HAP-1 (cell line): ENCODE data around the gene KIF5C.

ENCODE experiments used
- DNase-seq, 2 experiments: peaks; one replicate each; pipeline ENCODE4 v3.0.0-alpha.2; 2016 to 2020; ENCODE audit warnings: low spot score in 2 of 2
- H3K27me3 ChIP-seq: fragments of 250-450 bp; sonication (Bioruptor Pico); 2 replicates; pipeline ENCODE4 v1.5.1; 2020; ENCODE audit warnings: low read depth, mild to moderate bottlenecking, moderate library complexity
- H3K36me3 ChIP-seq: fragments of 250-450 bp; sonication (Bioruptor Pico); replicated peaks from 2 replicates; pipeline ENCODE4 v1.5.1; 2020; ENCODE audit warnings: mild to moderate bottlenecking
- H3K4me1 ChIP-seq: fragments of 250-450 bp; sonication (Bioruptor Pico); 2 replicates; pipeline ENCODE4 v1.5.1; 2020; ENCODE audit warnings: mild to moderate bottlenecking
- H3K4me3 ChIP-seq: fragments of 250-450 bp; sonication (Bioruptor Pico); 2 replicates; pipeline ENCODE4 v1.5.1; 2020; ENCODE audit warnings: mild to moderate bottlenecking, moderate library complexity
- H3K9me3 ChIP-seq: fragments of 250-450 bp; sonication (Bioruptor Pico); 2 replicates; pipeline ENCODE4 v1.5.1; 2020; ENCODE audit warnings: mild to moderate bottlenecking, moderate library complexity
- in situ Hi-C: fragments of 300-500 bp; cut with MboI; formaldehyde crosslinking; loops from 3 replicates; pipeline ENCODE4 v1.14.3; 2020; ENCODE audit warnings: low sequenced_read_pairs, inconsistent platforms, mixed read lengths

The KIF5C gene

DNA sequence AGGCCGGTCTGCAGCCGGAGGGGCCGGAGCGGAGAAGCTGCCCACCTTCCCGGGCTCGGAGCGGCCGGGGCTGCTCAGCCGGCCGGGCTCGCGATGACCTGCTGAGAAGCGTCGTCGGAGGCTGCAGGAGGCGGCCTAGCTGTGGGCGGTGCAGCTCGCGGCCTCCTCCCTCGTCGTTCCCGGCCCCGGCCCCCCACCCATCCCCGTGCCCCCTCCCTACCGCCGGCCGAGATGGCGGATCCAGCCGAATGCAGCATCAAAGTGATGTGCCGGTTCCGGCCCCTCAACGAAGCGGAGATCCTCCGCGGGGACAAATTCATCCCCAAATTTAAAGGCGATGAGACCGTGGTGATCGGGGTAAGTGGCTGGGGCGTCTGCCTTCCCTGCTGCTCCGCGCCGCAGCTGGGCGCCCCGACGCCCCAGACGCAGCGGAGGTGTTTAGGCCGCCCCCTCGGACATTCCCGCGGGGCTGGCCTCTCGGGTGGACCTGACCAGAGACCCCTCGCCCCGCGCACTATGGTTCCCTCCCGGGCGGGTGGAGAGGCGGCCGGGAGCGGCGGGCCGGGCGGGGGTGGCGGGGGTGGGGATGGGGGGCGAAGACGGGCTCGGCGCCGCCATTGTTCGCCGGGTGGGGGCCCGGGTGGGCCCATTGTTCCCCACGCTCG lies 492 bp downstream of the KIF5C start:
- Histone ChIP-seq H3K36me3 (0 out of 2 replicates have a peak, but pooled peaks cover 3% of the 10 kb centered on the region), H3K9me3 (peaks cover 5% of the 10 kb centered on the region; the same call in 1 of the 2 replicates), H3K4me1 (peaks cover 3% of the 10 kb centered on the region; the same call in 1 of the 2 replicates), H3K4me3 (peak overlapping the region; percentile 52), H3K27me3 (no peaks in the 10 kb centered on the region)
- in situ Hi-C loops: no loop called here
- DNase-seq: peak in 1 of 2 experiments; percentile 45

DNA sequence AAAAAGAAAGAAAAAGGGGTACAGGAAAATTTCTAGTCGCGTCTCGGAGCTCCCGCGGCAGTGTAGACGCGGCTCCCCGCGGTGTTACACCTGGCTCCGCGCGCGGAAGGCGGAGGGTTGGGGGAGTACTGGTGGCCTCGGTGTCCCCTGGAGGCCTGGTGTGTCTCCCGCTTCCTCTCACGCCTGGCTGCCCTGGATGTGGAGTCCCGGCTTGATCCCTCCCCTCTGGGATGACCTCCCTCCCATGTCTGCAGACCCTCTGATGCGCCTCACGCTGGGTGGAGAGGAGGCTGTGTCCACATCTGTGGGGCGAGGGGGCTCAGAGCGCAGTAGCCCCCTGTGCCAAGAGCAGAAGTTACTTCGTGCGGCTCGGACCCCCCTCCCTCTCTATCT lies 1.2 kb downstream of the KIF5C start:
- in situ Hi-C loops: no loop called here
- Histone ChIP-seq H3K4me1 (peaks cover 3% of the 10 kb centered on the region; the same call in 1 of the 2 replicates), H3K9me3 (peaks cover 5% of the 10 kb centered on the region; the same call in 1 of the 2 replicates), H3K27me3 (no peaks in the 10 kb centered on the region), H3K36me3 (0 out of 2 replicates have a peak, but pooled peaks cover 3% of the 10 kb centered on the region), H3K4me3 (peak overlapping the region; percentile 52)
- DNase-seq: peak; percentile 14 to 61

DNA sequence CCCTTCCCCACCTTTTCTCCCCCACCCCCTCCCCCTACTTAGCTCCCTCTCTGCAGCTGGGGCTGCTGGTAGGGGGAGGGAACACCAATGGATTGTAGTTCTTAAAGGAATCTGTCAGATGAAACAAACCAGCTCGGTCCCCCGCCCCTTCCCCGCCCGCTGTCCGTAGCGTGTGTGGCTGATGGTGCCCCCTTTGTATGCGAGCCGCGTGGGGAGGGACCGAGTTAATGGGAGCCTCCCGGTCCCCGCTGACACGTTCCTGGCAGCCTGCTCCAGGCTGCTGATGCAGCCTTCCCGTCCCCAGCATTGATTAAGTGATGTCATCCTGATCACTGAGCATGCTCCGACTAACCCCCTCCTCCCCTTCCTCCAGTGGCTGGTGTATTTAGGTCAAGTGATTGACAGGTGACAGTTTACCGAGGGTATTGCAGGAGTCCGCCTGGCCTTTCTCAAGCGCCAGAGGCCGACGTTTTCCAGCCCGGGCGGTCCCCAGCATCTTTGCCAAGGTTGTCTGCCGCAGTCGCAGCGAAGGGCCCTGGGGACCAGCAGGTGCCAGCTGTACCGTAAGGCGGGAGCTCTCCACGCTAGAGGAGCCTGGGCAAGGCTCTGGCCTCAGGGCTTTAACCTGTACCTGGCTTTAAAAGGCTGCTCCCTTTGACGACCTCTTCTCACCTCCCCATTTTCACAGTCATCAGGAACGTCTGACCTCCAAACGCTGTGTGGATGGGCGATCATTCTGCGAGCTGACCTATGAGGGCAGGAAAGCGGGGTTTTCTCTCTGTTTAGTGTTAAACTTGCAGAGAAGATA lies 1.8 kb downstream of the KIF5C start:
- Histone ChIP-seq H3K9me3 (peaks cover 5% of the 10 kb centered on the region; the same call in 1 of the 2 replicates), H3K27me3 (no peaks in the 10 kb centered on the region), H3K4me3 (peak overlapping the region; percentile 52), H3K36me3 (0 out of 2 replicates have a peak, but pooled peaks cover 3% of the 10 kb centered on the region), H3K4me1 (peaks cover 3% of the 10 kb centered on the region; the same call in 1 of the 2 replicates)
- in situ Hi-C loops: no loop called here
- DNase-seq: peak; percentile 45 to 69

DNA sequence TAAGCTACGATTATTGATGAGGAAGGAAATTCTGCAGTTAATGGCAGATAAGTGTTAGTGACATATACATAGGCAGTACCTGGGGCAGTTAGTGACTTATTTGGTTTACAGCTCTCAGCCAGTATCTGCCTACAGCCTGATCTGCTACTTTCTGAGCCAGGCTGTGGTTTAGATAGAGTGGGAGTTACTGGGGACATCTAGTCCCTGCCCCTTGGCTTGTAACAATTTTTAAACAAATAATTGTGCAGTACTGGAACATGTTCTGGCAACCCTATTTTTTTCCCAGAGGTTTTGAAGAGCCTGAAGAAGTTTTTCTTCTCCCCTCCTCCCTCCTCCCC lies 2.3 kb downstream of the KIF5C start:
- Histone ChIP-seq H3K4me1 (peaks cover 3% of the 10 kb centered on the region; the same call in 1 of the 2 replicates), H3K27me3 (no peaks in the 10 kb centered on the region), H3K9me3 (peaks cover 5% of the 10 kb centered on the region; the same call in 1 of the 2 replicates), H3K4me3 (no peak overlapping the region), H3K36me3 (0 out of 2 replicates have a peak, but pooled peaks cover 3% of the 10 kb centered on the region)
- no peak for DNase-seq
- in situ Hi-C loops: no loop called here

DNA sequence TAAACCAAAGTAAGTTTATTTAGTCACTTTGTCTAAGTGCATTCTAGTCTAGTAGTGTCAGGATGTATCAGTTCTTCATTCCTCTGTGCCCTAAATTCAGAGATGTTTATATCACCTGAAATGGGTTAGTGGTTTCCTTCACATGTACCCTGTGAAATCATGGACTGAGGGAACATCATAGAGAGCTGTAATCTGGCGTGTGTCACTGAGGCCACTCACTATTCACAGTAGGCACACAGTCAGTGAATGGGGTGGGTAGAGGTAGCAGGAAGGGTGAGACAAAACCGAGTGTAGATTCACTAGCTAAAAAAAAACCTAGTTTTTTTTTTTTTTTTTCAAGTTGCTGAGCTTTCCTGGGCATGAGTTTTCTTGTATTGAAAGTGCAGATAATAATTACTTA lies 5.6 kb downstream of the KIF5C start:
- H3K9me3 ChIP-seq: peaks cover 5% of the 10 kb centered on the region; the same call in 1 of the 2 replicates
- no peaks in the 10 kb centered on the region for H3K4me1 ChIP-seq
- DNase-seq: no peak
- in situ Hi-C loops: no loop called here
- H3K36me3 ChIP-seq: 0 out of 2 replicates have a peak, but pooled peaks cover 3% of the 10 kb centered on the region
- no peak overlapping the region for H3K4me3 ChIP-seq
- no peaks in the 10 kb centered on the region for H3K27me3 ChIP-seq

DNA sequence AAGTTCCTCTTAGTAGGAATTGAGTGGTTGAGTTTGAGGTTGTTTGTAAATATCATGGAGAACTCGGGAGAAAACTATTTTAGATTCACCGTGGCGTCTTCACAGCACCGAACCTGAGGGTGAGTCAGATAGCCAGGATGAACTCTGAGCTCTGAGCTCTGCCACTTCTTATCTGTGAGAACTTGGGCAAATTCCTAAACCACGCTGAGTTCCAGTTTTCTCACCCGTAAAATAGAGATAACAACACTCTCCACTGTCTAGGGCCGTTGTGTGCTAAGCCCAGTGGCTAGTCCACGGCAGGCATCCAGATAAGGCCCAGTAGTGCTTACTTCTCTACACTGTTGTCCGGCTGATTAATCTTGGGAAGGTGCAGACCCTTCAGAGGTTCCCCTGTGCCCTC lies 7.0 kb downstream of the KIF5C start:
- in situ Hi-C loops: no loop called here

DNA sequence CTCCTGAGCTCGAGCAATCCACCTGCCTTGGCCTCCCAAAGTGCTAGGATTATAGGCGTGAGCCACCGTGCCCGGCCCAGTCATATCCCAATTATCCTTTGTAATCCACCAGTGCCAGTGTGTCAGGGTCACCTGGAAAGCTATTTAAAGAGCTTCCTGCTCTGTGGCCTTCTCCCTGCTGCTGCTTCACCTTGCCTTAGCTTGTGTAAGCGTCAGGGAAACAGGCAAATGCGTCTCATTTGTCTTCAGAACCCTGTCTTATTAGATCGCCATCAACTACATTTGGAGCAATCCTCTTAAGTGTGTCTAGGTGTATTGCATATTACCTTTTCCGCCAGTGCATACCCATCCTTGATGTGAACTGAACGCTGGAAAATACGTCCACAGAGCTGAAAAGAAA lies 10.2 kb downstream of the KIF5C start:
- in situ Hi-C loops: no loop called here
- DNase-seq: no peak
- H3K27me3 ChIP-seq: no peaks in the 10 kb centered on the region
- H3K9me3 ChIP-seq: peaks cover 2% of the 10 kb centered on the region; the same call in 1 of the 2 replicates
- no peaks in the 10 kb centered on the region for H3K4me1 ChIP-seq
- no peak overlapping the region for H3K4me3 ChIP-seq
- H3K36me3 ChIP-seq: 0 out of 2 replicates have a peak, but pooled peaks cover 3% of the 10 kb centered on the region

More for the DNA sequence above, 7.0 kb downstream of the KIF5C start:
- no peaks in the 10 kb centered on the region for H3K4me1 ChIP-seq
- peaks cover 5% of the 10 kb centered on the region; the same call in 1 of the 2 replicates for H3K9me3 ChIP-seq
- H3K36me3 ChIP-seq: 0 out of 2 replicates have a peak, but pooled peaks cover 3% of the 10 kb centered on the region
- no peaks in the 10 kb centered on the region for H3K27me3 ChIP-seq
- DNase-seq: no peak
- no peak overlapping the region for H3K4me3 ChIP-seq

DNA sequence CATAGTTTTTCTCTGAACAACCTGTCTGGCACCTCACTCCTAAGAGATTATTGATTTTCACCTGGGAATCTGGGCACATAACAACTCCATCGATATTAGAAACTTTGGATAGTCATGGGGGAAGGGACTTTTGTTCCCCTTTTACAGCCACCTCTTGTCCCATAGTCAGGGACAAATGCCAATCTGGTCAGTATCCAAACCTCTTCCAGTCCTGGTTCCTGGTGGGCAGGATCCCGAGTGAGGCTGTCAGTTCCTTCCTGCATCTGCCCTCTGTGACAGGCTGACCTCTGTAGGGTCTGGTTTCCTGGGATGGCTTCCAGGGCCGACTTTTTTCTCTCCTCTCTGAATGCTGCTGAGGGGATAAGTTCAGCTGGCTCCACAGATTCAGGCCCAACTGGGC lies 11.0 kb downstream of the KIF5C start:
- H3K27me3 ChIP-seq: no peaks in the 10 kb centered on the region
- no peaks in the 10 kb centered on the region for H3K4me1 ChIP-seq
- in situ Hi-C loops: no loop called here
- H3K4me3 ChIP-seq: no peak overlapping the region
- DNase-seq: no peak
- H3K9me3 ChIP-seq: no peaks in the 10 kb centered on the region
- no peaks in the 10 kb centered on the region for H3K36me3 ChIP-seq

DNA sequence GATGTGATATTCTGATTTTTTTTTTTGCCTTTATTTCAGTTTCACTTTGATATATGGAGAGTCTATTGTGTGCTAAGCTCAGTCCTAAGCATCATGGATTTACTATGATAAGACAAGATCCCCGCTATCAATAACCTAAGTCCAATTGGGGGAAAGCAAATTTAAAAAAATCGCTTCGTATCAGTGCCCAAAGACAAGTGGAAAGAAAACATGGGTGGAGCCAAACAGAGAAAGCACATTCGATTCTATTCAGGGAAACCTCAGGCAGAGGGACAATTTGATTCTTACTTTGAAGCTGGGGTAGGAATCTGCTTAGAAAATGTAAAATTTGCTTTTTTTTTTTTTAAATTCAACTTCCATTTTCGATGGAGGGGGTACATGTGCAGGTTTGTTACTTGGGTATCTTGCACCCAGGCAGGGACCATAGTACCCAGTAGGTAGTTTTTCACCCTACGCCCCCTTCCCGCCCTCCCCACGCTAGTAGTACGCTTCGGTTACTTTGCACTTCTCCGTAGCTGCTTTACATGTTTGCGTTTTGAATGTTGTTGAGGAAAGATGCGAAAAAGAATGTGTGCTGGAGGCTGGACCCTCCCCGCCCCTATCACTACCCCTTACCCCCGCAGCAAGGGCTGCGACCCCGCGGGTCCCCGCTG lies 12.4 kb downstream of the KIF5C start:
- Histone ChIP-seq H3K4me1 (no peaks in the 10 kb centered on the region), H3K36me3 (no peaks in the 10 kb centered on the region), H3K4me3 (no peak overlapping the region), H3K9me3 (no peaks in the 10 kb centered on the region), H3K27me3 (no peaks in the 10 kb centered on the region)
- DNase-seq: no peak
- in situ Hi-C loops: no loop called here

DNA sequence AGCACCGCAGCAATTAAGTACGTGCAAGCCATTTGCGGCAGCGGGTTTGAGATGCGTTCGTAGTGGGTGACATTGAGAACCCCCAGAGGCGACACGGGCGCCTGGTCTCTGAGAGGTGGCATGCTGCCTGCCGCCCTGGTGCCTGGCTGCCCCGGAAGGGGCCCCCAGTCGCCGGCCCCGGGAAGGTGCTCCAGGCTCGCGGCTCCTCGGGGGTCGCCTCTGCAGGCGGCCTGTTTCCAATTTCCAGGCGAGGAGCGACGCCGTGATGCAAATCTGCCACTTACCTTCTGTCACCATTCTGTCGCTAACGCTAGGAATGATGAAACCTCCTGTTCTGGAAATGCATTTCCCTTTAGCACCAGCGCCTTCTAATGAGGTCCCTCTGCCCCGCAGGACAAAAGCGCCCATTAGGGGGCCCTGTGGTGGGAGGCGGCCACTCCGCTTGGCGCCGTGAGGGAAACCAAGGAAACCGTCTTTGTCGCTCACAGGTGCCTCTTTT lies 13.0 kb downstream of the KIF5C start:
- Histone ChIP-seq H3K9me3 (peaks cover 4% of the 10 kb centered on the region; the same call in 1 of the 2 replicates), H3K4me3 (no peak overlapping the region), H3K36me3 (no peaks in the 10 kb centered on the region), H3K27me3 (no peaks in the 10 kb centered on the region), H3K4me1 (no peaks in the 10 kb centered on the region)
- in situ Hi-C loops: no loop called here
- no peak for DNase-seq

DNA sequence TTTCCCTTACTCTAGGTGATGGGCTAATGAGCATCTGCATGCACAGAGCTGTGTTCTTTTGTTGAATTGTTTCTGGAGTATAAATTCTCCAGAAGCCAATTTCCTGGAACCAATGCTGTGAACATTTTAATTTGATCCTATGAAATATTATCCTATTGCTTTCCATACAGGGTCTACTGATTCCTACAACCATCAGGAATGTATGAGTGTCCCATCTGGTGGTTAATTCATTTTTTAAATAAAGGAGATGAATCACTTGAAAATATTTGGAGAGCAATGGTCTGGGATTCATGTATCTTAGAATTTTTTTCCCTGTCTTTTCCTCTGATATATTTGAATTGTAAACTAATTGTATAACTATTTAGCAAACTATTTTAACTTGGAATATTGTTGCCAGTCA lies 14.0 kb downstream of the KIF5C start:
- Histone ChIP-seq H3K27me3 (no peaks in the 10 kb centered on the region), H3K4me1 (no peaks in the 10 kb centered on the region), H3K4me3 (no peak overlapping the region), H3K36me3 (no peaks in the 10 kb centered on the region), H3K9me3 (peaks cover 5% of the 10 kb centered on the region; the same call in 1 of the 2 replicates)
- DNase-seq: no peak
- in situ Hi-C loops: no loop called here

DNA sequence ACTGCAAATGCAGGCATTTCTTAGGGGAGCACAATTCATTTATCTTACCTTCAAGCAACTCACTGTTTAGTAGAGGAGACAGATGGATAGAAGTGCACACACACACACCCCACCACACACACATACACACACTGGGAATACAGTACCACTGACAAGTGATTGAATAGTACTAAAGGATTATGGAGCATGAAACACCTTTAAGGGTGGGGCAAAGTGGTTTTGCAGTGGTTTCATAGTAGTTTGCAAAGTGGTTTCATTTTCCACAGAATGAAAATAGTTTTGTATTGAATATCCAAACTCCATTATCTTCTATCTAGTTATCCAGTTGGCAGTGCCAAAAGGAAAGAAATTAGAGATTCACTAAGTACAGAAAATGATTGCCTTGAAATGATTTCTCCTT lies 18.9 kb downstream of the KIF5C start:
- in situ Hi-C loops: no loop called here
- H3K4me1 ChIP-seq: no peaks in the 10 kb centered on the region
- no peak for DNase-seq

DNA sequence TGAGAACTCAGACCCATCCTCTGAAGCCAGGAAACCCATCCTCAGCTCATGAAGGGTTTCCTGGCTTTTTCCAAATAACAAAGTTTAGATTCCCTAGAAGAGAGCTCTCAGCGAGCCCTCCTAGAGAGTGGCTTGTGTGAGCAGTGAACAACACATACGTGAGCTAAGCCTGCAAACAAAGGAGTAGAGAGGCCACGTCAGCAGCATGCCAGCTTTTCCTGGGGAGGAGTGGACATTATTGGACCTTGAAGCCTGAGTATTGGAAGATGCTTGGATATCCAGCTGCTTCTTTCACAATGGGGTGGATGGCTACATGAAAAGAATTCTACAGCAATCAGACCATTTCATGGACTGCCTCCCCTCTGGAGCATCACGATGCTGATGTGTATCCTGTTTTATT lies 21.1 kb downstream of the KIF5C start:
- no peaks in the 10 kb centered on the region for H3K4me1 ChIP-seq
- no peak overlapping the region for H3K4me3 ChIP-seq
- in situ Hi-C loops: no loop called here
- no peaks in the 10 kb centered on the region for H3K27me3 ChIP-seq
- H3K9me3 ChIP-seq: peaks cover 5% of the 10 kb centered on the region; the same call in 1 of the 2 replicates
- no peaks in the 10 kb centered on the region for H3K36me3 ChIP-seq
- DNase-seq: no peak

More for the DNA sequence above, 18.9 kb downstream of the KIF5C start:
- peaks cover 5% of the 10 kb centered on the region; the same call in 1 of the 2 replicates for H3K9me3 ChIP-seq
- H3K4me3 ChIP-seq: no peak overlapping the region
- no peaks in the 10 kb centered on the region for H3K27me3 ChIP-seq
- no peaks in the 10 kb centered on the region for H3K36me3 ChIP-seq
